GM19468 (cell line): ENCODE results near the gene RAB5IF.
"Not testable (repeated sequence)": the region's sequence is repeated elsewhere in the genome, so short reads cannot be mapped to it uniquely, and the experiment has no call there.

Source experiments
- ATAC-seq: cut with Tn5 transposase; IDR thresholded peaks from one replicate; pipeline ENCODE4 v1.9.1; 2021; ENCODE audit warnings: mild to moderate bottlenecking, moderate library complexity, moderate number of reproducible peaks; ENCODE audit not compliant: unreplicated experiment; ENCODE audit errors: extremely low read depth

Gene RAB5IF

DNA sequence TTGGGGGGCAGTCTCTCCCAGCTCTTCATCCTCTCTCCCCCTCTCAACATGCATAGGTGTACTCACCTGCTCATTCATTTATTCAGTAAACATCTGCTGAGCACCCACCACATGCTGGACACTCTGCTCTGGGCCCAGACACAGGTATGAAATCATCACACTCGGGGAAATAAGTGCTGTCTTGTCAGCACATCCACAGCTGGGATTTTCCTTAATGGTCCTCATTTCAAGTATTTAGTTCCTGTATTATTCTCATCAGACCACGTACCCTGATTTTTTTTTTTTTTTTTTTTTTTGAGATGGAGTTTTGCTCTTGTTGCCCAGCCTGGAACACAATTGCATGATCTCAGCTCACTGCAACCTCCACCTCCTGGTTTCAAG is 19.4 kb downstream of the RAB5IF start:
- no peak for ATAC-seq

DNA sequence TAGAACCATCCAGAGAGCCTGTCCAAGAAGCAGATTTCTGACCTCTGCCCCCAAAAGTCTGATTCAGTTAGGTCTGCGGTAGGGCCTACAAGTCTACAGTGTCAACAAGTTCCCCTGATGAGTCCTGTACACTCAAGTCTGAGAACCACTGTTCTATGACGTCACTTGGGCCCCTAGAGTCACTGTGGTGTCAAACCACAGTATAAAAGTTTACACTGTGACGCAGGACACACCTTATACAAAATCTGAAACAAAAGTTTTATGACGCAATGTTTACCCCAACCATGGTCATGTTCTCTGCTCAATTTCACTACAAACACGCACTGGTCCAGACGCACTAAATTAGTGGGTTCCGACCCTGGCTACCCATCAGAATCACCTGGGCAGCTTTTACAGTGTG is 22.5 kb downstream of the RAB5IF start:
- ATAC-seq = no peak

- no peak for ATAC-seq
Measured at GRCh38 chr20:36629719-36630681, 24.4 kb downstream of the RAB5IF start.

DNA sequence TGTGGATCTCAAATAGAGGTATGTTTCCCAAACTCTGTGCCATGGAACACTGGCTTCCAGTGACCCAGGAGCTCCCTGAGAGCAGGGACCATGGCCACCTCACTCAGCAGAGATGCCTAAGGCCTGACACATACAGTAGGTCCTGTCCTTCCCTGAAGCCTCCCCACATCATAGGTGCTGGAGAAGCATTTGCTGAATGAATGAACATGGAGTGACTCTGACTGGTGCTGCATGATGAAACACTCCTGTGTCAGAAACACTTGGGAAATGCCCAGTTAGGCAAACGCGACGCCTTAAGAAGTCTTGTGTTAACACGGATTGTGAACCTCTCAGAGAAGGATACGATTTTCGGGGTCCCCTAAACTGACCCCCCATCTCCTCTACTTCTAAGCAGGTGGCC is 26.1 kb downstream of the RAB5IF start:
- ATAC-seq = no peak

GRCh38 chr20:36632147-36632486 is 26.5 kb downstream of the RAB5IF start:
- no peak for ATAC-seq

GRCh38 chr20:36632487-36633284 is 27.1 kb downstream of the RAB5IF start:
- ATAC-seq = no peak

- ATAC-seq = no peak
Measured at GRCh38 chr20:36633285-36633772, 27.8 kb downstream of the RAB5IF start.

DNA sequence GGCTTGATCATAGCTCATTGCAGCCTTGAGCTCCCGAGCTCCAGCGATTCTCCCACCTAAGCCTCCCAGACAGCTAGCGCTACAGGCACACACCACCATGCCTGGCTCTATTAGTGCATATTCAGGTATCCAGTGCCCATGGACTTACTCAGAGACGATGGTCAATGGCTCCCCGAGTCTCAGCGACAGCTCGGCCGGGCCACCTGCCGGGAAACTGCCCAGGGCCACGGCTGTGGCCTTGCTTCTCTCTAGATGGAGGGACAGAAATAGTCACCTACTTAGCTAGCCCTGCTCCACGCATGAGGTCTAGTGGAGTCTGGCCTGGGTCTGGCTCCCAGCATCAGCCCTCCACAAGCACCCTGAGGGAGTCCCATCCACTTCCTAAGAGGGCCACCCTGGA is 28.8 kb downstream of the RAB5IF start:
- ATAC-seq = no peak

- not testable (repeated sequence) for ATAC-seq
Measured at GRCh38 chr20:36638876-36639400, 33.4 kb downstream of the RAB5IF start.

DNA sequence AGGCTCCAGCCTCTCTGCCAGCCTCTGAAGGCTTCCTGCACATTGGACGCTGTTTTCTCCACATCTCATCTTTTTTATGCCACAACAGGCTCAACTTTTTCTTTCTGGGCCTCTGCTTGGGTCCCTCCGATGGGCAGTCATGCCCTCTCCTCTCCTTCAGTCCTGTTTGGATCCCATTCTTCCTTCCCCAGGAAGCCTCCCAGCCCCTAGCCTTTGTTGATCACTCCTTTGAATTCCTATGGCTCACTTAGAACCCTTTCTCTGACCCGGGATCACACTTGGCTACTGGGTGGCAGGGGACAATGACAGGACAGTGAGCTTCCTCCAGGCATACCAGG is 35.9 kb downstream of the RAB5IF start:
- no peak for ATAC-seq

DNA sequence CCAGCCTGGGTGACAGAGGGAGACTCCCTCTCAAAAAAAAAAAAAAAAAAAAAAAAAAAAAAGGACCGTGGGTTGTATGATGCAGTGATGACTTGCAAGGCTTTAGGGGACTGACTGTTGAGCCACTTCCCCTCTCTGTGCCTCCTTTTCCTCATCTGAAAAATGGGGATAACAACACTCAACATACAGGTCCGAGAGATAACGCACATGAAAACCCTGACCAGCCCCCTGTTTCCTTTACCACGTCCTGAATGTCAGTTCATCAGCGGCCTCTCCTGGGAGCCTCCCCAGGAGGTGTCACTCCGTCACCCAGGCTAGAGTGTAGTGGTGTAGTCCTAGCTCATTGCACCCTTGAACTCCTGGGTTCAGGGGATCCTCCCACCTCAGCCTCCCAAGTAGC is 36.6 kb downstream of the RAB5IF start:
- ATAC-seq = no peak

GRCh38 chr20:36644032-36644705 is 38.6 kb downstream of the RAB5IF start:
- ATAC-seq = no peak

GRCh38 chr20:36644706-36645095 is 39.1 kb downstream of the RAB5IF start:
- no peak for ATAC-seq

DNA sequence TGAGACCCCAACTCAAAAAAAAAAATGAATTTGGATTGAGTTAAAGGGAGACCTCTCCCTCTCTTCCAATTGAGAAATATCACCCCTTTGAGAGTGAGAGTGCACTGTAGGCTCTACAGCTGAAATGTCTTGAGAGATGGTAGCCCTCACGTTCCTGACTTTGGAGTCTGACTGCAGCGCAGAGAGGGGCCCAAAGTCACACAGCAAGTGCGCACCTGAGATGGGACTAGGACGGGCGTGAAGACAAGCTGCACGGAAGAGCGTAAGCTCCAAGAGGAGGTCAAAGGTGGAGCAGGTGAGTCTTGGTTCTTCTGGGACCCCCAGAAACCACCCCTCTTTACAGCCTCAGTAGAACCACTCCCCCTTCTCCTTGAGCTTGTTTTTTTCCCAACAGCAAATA is 39.8 kb downstream of the RAB5IF start:
- ATAC-seq = no peak

DNA sequence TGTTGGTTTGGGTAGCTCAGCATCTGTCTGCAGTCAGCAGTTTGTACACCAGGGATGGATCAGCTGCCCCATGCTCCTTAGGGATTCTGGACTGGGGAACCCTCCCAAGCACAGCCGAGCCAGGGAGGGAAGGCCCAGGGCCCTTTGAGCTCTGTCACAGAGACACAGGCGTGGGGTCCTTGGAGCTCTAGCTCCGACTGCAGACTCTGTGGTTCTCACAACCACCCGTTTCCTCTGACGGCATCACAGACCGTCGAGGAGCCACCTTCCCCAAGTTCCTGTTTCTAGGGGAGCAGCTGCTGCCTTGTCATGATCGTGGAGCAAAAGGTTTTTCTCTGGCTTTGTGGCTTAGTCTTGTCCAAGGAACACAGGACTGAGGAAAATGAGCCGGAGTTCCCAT is 40.4 kb downstream of the RAB5IF start, which contains the start of gene SLA2:
SLA2 (minus strand) TSS at position 199 of the 400 bp plus-strand sequence. CDS start 4,861 bp downstream, outside the sequence.
- ATAC-seq = no peak

DNA sequence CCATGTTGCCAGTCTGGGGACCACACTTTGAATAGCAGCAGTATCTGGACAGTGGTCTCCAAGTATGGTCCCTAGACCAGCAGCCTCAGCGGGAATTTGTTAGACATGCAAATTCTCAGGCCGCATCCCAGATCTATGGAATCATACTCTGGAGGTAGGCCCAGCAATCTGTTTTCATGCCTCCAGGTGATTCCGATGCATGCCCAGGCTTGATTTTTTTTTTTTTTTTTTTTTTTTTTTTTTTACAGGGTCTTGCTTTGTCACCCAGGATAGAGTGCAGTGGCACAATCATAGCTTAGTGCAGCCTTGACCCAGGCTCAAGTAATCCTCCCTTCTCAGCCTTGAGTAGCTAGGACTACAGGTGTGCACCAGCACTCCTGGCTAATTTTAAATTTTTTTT is 41.1 kb downstream of the RAB5IF start:
- no peak for ATAC-seq

DNA sequence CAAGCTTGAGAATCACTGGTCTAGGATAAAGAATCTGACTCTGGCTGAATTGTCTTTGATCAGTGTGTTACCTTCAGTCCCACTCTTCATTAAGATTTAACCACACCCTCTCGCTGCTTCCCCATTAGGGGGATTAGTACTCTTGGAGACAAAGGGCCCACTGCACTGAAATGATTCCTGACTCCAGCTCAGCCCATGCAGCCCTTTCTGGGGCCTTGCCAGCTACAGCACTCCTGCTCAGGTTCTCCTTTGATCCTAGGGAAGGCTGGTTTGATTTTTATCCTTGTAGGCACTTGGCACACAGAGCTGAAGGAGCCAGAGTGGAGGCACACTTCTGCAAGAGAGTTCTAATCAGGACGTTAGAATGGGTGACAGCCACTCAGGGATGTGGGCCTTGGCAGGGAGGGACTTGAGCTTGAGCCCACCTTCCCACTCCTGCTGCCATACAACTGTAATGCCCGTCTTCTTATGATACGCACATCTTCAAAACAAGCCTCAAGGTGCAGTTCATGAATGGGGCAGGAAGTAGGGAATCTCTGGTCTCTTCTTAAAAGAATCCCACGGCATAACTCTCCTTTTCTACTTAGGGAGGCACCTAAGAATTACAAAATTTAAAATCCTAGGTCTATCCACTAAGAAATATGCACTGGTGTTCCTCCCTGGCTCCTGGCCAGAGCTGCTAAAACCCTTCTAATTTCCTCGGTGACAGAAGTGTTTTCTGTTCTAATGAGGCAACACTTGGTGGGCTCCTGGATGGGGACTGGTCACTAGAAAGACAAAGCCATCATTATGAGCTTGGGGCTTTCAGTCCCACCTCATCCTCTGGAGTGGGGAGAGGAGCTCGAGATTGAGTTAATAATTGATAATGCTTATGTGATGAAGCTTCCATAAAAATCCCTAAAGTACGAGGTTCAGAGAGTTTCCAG is 41.9 kb downstream of the RAB5IF start:
- ATAC-seq = no peak

DNA sequence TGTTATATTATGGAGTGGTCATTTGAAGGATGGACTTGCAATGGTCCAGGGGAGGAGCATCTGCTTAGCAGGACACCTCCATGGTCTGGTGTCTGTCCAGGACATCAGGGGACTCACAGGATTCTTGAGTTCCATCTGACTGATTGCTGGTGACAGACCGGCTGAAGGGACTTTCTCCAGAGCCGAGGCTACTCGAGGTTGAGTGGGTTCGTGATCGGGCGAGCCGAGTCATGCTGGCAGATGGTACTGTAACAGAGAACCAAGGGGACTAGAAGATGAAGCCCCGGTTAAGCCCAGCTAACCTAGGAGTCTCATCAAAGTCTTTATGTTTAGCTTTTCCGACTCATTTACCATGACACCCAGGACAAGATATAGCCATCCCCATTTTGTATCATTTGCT is 47.9 kb downstream of the RAB5IF start:
- no peak for ATAC-seq

DNA sequence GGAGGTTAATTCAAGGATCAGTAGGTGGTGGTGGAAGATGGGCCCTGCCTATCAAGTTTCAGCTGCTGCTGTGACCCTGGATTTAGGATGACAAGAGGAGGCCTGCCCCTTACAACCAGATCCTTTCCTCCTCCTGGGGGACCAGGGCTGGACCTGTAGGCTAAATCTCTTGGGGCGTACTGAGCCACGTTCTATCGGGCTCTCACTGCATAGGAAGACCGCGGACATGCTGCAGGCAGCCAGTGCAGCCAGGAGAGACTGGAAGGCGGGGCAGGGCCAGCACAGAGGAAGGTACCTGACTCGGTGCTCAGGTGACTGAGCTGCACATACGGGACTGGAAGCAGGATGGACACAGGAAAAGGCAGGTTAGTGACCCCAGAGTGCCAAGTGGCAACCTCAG is 48.9 kb downstream of the RAB5IF start:
- ATAC-seq = no peak
